ENCODE data around the gene NXN. TPM values are rescaled to one million over a fixed set of nuclear protein-coding genes. Genes with fewer than 3 reads are reported as not detected.

The NXN gene
- total RNA-seq, 6 experiments from 2014 or later = 2.7 to 9.5 (median 8.0) TPM

- 50% methylated on average over 1 of the region's 13 CpGs for WGBS (ENCODE audit: insufficient coverage, low coverage, low lambda C conversion rate, missing lambda C conversion rate)
- H3K4me1 ChIP-seq = peaks cover 0 to 10% (median 3%) of the 10 kb centered on the region in 4 donors
- TF ChIP-seq CTCF (IDR thresholded peaks at IDR 0.05) (no peak), POLR2A (IDR thresholded peaks at IDR 0.05) (no peak)
- intact Hi-C loops (cut with DNase I) = loop anchor here (5.0 kb wide), 2 partner anchors 196 to 201 kb away; no protein-coding TSS in a partner anchor
- no peaks in the 10 kb centered on the region for H3K9me3 ChIP-seq
- no peak overlapping the region for H3K27ac ChIP-seq
- H3K4me3 ChIP-seq = no peak overlapping the region
- H3K27me3 ChIP-seq = no peaks in the 10 kb centered on the region
- no peak for DNase-seq
- no peak for ATAC-seq
- H3K36me3 ChIP-seq = no peaks in the 10 kb centered on the region
Observed at GRCh38 chr17:992933-993332, 13.4 kb upstream of the NXN start.

GRCh38 chr17:988561-988960, 9.0 kb upstream of the NXN start:
- Histone ChIP-seq H3K27me3 (no peaks in the 10 kb centered on the region), H3K4me3 (no peak overlapping the region), H3K27ac (no peak overlapping the region), H3K36me3 (no peaks in the 10 kb centered on the region), H3K4me1 (no peaks in the 10 kb centered on the region), H3K9me3 (no peaks in the 10 kb centered on the region)
- no peak for DNase-seq
- 79% methylated on average over 8 of the region's 11 CpGs for WGBS (ENCODE audit: insufficient coverage, low coverage, low lambda C conversion rate, missing lambda C conversion rate)
- intact Hi-C loops (cut with DNase I) = loop anchor here in 1 of 2 donors (10.0 kb wide), 1 partner anchor 104 kb away; no protein-coding TSS in a partner anchor
- TF ChIP-seq CTCF (IDR thresholded peaks at IDR 0.05) = no peak
- TF ChIP-seq POLR2A (IDR thresholded peaks at IDR 0.05) = no peak
- no peak for ATAC-seq

- TF ChIP-seq POLR2A (IDR thresholded peaks at IDR 0.05) (no peak), CTCF (IDR thresholded peaks at IDR 0.05) (no peak)
- Histone ChIP-seq H3K36me3 (no peaks in the 10 kb centered on the region), H3K27ac (no peak overlapping the region), H3K4me1 (peaks cover 0 to 2% (median under 1%) of the 10 kb centered on the region in 4 donors), H3K9me3 (no peaks in the 10 kb centered on the region), H3K27me3 (no peaks in the 10 kb centered on the region), H3K4me3 (no peak overlapping the region)
- DNase-seq (no peak), ATAC-seq (no peak)
- intact Hi-C loops (cut with DNase I) = loop anchor here in 1 of 2 donors (10.0 kb wide), 1 partner anchor 103 kb away; no protein-coding TSS in a partner anchor
- WGBS (ENCODE audit: insufficient coverage, low coverage, low lambda C conversion rate, missing lambda C conversion rate) = 87% methylated on average over 15 of the region's 15 CpGs
Observed at GRCh38 chr17:987931-988330, 8.4 kb upstream of the NXN start.

GRCh38 chr17:986322-986929, 6.8 kb upstream of the NXN start:
- peaks cover 0 to 7% (median 2%) of the 10 kb centered on the region in 4 donors for H3K4me1 ChIP-seq
- DNase-seq = no peak
- no peak overlapping the region for H3K27ac ChIP-seq
- H3K36me3 ChIP-seq = no peaks in the 10 kb centered on the region
- intact Hi-C loops (cut with DNase I) = loop anchor here in 1 of 2 donors (10.0 kb wide), 1 partner anchor 102 kb away; no protein-coding TSS in a partner anchor
- no peaks in the 10 kb centered on the region for H3K9me3 ChIP-seq
- WGBS (ENCODE audit: insufficient coverage, low coverage, low lambda C conversion rate, missing lambda C conversion rate) = no CpG with 5 or more reads among the region's 6 CpGs
- TF ChIP-seq CTCF (IDR thresholded peaks at IDR 0.05) (no peak), POLR2A (IDR thresholded peaks at IDR 0.05) (no peak)
- no peak overlapping the region for H3K4me3 ChIP-seq
- H3K27me3 ChIP-seq = no peaks in the 10 kb centered on the region
- no peak for ATAC-seq
